NCI-H82 (cell line): Measurements from ENCODE around the gene RASA3.
"Not testable (repeated sequence)": the region's sequence is repeated elsewhere in the genome, so short reads cannot be mapped to it uniquely, and the experiment has no call there.

Experiments used
- DNase-seq: peaks from one replicate; lab custom pipeline; 2025; lab: John Stamatoyannopoulos, UW

The RASA3 gene

GRCh38 chr13:114101358-114102130, 30.9 kb downstream of the RASA3 start:
- DNase-seq, result no peak

DNA sequence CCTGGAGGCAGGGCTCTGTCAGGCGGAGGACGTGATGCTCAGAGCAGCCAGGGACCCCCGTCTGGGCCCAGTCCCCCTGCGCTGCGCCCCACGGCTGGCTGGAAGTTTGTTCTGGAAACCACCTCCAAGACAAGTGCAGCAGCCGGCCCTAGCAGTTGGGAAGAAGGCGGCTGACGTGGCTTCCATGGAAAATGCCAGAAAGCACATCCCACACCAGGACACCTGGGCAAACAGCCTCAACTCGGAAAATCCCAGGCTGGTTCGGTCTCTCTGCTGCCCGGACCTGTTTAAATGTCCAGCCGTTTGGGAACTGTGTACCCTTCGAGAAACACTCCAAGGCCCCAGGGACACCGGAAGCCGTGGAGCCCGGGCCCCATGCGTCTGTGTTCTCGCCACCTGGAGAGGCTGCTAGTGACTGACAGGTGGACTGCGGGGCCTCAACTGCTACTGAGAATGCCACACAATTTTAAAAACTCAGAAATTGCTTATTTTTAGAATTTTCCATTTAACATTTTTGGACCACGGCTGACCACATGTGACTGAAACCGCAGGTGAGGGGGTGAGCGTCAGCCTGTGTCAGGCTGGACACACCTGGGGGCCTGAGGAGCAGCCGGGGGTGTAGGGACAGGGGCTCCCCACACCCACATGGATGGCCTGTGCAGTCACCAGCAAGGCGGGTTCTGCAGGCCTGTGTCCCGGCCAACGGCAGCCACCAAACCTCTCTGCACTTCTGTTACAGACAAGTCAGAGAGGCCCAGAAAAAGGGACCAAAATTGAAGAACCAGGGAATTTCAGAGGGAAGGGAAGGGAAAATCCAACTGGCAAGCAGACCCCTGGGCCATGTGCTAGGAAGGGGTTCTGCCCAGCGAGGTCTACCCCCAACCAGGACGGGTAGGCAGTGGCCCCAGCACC, 31.7 kb downstream of the RASA3 start:
- DNase-seq, result no peak

DNA sequence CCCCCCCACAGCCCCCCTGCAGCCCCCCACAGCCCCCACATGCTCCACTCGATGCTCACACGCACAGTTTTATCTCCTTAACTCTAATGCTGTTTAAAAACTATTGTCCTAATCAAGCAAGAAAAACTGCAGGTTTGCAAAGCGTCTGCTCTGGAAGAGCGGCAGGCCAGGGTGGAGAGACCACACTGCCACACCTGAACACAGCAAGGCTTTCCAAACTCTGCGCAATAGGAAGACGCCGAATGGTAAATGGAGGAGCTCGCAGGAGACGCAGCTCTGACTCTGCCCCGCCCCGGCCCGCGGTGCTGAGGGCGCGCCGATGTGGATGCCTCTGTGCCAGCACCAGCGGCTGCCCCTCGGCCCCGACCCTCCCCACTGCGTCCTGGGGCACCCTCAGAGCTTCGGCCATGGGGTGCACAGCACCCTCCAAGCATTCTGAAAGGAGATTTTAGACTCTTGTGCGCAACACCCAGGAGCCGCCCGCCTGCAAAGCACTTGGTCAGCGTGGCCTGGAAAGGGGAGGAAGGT, 32.4 kb downstream of the RASA3 start:
- DNase-seq, result peak; percentile 36

DNA sequence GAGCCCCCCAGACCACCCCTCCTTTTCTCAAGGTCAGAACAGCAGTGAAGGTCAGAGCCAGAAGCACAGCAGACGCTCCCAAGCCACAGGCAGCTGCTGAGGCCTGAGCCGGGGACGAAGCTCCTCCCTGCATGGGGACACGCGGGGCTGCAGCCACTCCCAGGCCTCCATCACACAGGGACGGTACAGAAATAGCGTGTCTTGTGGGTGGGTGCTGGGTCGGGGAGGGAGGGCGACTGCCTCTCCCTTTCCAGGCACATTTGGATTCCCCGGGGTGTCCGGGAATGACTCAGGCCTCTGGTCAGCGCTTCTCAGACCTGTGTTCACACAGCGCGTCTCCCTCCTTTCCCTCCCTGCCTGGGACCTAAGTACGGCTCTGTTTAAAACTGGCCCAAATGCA, 33.2 kb downstream of the RASA3 start:
- DNase-seq, result peak; percentile 31

DNA sequence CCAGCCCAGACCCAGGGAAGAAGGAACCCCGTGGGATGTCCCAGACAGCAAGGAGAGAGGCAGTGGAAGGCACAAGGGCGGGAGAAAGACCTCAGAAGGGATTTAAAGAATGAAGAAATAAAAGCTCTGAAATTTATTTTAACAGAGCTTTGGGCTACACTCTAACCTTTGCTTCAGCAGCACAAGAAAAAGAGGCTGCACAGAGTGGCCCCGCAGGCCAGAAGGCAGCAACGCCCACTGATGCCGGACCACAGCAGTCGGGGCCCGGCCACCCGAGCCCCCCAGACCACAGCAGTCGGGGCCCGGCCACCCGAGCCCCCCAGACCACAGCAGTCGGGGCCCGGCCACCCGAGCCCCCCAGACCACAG, 33.8 kb downstream of the RASA3 start:
- not testable (repeated sequence) for DNase-seq

DNA sequence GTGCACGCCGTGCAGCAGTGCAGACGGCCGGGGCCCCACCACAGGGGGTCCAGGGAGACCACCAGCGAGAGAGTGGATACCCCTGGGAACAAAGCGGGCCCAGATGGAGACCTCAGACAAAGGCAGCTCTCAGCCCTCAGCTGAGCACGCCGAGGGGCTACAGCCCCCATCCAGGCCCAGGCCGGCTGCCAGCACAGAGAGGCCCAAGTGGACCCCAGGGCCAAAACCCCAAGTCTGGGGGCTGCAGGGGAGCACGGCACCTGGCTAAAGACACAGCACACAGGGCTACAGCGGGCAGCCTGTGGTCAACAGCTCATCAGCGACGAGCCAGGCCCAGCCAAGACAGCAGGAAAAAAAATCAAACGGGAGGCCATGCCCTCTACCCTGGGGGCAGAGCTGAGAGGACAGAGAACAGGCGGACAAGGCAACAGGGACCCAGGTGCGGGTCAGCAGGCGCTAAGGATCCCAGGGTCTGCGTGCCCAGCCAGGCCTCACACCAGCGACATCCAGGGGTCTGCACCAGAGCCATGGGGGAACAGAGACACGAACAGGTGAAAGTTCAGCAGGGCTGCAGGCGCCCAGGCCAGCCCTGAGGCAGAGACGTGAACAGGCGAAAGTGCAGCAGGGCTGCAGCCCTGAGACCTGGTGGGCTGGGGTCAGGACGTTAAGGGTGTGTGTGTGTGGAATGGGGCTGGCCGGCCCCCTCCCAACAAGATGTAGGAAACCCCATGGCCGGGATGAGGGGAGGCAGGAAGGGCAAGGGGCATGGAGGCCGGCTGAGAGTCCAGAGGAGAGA, 34.3 kb downstream of the RASA3 start:
- no peak for DNase-seq

- no peak for DNase-seq
Observed at GRCh38 chr13:114097212-114097892, 35.1 kb downstream of the RASA3 start.

DNA sequence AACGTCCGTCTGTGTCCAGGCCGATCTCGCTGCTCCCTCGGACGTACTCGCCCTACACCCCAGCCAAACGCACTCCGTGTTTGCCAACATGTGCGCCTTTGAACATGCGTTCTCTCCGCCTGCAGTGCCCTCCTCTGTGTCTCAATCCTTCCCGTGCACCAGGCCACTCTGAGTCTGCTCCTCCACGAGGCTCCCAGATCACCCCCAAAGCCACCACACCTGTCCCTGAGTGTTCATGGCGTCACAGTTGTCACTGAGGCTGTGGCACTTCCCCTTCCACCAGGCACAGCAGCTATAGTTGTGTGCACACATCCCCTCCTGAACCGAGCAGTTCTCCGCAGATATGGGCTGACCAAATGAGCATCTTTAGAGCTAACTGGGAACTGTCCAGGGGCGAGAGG, 35.6 kb downstream of the RASA3 start:
- no peak for DNase-seq

DNA sequence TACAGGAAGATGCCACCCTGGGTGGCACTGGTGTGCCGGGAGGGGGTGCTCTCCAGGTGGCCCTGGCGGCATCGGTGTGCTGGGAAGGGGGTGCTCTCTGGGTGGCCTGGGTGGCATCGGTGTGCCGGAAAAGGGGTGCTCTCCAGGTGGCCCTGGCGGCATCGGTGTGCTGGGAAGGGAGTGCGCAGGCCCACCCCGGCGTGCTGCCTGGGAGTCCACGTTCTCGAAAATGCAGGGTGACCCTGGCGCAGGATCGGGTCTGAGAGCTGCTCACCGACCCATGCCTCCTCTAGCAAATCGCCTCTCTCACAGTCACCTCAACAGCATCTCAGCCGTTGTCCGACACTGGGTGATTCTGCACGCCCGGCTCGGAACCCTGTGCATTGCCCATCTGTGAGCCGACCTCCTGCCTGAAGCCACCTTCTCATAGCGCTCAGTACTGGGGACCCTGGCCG, 36.4 kb downstream of the RASA3 start:
- DNase-seq, result no peak

DNA sequence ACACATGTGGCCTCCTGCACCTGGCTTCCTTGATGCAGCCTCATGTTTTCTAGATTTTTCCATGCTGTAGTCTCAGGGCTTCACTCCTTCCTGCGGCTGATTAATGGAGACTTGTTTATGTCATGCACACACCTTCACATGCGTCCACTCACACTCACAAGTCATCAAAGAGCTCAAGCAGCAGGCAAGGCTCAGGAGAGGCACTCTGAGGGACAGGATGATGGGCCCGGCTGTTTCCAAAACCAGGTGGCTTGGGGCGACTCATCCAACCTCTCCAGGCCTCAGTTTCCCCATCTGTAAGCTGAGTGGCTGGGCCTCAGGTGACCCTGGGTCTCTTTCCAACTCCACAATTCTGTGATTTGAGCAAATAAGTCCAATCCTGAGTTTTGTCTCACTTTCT, 36.9 kb downstream of the RASA3 start:
- no peak for DNase-seq

- DNase-seq, result no peak
Observed at GRCh38 chr13:114093118-114093517, 39.3 kb downstream of the RASA3 start.

DNA sequence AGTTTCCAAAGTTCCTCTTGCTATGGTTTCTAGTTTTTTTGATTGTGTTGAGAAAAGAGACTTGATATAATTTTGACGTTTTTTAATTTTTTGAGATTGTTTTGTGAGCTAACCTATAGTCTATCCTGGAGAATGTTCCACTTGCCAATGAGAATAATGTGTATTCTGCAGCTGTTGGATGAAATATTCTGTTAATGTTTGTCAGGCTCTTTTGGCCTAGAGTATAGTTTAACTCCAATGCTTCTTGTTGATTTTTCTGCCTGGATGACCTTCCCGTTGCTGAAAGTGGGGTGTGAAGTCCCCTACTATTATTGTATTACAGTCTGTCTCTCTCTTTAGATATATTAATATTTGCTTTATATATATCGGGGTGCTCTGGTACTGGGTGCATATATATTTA, 40.0 kb downstream of the RASA3 start:
- no peak for DNase-seq

DNA sequence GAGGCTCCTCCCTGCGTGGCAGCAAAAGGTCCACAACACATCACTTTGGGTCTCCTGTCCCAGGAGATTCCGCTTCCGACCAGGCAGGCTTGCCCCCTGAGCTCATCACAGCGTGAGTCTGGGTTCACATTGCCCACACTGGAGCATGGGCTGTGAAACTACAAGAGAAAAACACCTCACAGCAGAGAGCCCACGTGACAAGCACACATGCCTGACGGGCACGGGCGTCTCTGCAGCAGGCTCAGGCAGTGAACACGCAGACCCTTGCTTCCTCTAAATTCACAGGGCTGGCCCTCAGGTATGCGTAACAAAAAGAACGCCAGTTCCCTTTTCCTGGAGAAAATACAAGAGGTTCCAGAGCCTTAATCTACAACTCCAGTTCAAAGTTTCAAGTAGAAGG, 41.9 kb downstream of the RASA3 start:
- DNase-seq, result no peak

- no peak for DNase-seq
Observed at GRCh38 chr13:114089751-114090400, 42.5 kb downstream of the RASA3 start.

GRCh38 chr13:114089341-114089740, 43.1 kb downstream of the RASA3 start:
- DNase-seq, result no peak

- no peak for DNase-seq
Observed at GRCh38 chr13:114088863-114089262, 43.6 kb downstream of the RASA3 start.

DNA sequence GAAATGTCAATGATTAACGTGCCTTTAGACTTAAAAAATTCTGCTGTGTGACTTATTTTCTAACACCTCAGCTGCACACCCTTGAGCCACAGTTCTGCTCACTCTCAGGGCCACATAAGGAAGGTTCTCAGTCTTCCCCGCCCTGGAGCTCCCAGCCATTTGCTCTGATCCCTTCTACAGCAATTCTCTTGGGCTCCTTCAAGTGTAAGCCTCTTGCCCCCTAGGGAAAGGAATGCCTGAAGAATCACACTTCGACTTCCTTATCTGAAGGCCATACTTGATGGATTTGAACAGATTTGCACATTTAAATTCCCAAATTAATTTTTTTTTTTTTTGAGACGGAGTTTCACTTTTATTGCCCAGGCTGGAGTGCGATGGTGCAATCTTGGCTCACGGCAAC, 44.2 kb downstream of the RASA3 start:
- no peak for DNase-seq

DNA sequence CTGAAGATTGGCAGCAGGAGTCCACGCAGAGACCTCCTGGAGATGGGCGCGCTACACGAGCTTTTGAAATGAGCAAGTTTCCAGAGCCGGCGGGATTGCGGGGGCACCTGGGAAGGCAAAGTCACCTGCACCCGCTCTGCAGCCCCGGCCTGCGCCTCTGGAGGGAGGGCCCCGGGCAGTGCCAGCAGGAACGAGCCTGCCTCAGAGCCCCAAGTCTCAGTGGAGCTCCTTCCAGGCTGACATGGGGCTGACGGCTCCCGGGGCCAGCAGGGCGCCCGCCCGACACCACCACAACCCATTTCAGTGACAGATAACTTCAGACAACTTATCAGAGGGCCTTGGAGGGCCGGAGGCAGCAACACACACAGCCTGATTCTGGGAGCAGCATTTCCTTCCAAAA, 45.0 kb downstream of the RASA3 start:
- no peak for DNase-seq

GRCh38 chr13:114082849-114083645, 49.4 kb downstream of the RASA3 start:
- no peak for DNase-seq
